HEK293 (cell line): Measurements from ENCODE around the gene CLECL1.

ENCODE experiments used
- CTCF ChIA-PET: fragments of 350-600 bp; formaldehyde crosslinking; extraction: SDS; loops from one replicate; lab custom pipeline; 2021; ENCODE audit warnings: antibody characterized with exemption; lab: Yijun Ruan, JAX
- POLR2A ChIA-PET: fragments of 300-600 bp; formaldehyde crosslinking; extraction: SDS; loops from one replicate; lab custom pipeline; 2020; ENCODE audit warnings: antibody characterized with exemption, inconsistent platforms; lab: Yijun Ruan, JAX
- H3K27ac ChIP-seq: fragments of 200-500 bp; sonication (Bioruptor generic); 2 replicates; pipeline ENCODE4 v1.5.1; 2014; ENCODE audit warnings: low read depth, low read length, control low read depth, inconsistent platforms; ENCODE audit errors: extremely low read depth
- H3K36me3 ChIP-seq, 2 experiments: fragments of 200-500 bp in 1 of 2; sonication (Bioruptor generic) in 1 of 2; 1 replicate in 1 of 2; 2 replicates in 1 of 2; pipeline ENCODE4 v1.5.1; 2014 to 2017; ENCODE audit warnings: inconsistent platforms in 2 of 2, low read length in 2 of 2; ENCODE audit not compliant: control insufficient read depth in 2 of 2, insufficient read depth in 1 of 2
- H3K4me1 ChIP-seq: fragments of 200-500 bp; sonication (Bioruptor generic); 2 replicates; pipeline ENCODE4 v1.5.1; 2014; ENCODE audit warnings: mild to moderate bottlenecking, low read length, inconsistent platforms; ENCODE audit not compliant: control insufficient read depth, insufficient read depth
- H3K4me3 ChIP-seq: 2 replicates; pipeline ENCODE4 v1.5.1; 2011; ENCODE audit warnings: low read depth, mild to moderate bottlenecking, control low read depth, low read length, moderate library complexity
- H3K9me3 ChIP-seq: fragments of 200-500 bp; sonication (Bioruptor generic); 2 replicates; pipeline ENCODE4 v1.5.1; 2014; ENCODE audit warnings: low read depth, low read length, inconsistent platforms; ENCODE audit not compliant: control insufficient read depth, insufficient read depth
- BCL11A ChIP-seq: fragments of 450-650 bp; formaldehyde crosslinking; IDR thresholded peaks from 2 replicates; pipeline ENCODE4 v1.5.1; 2016; ENCODE audit warnings: low read depth, missing biosample characterization, missing genetic modification characterization
- CTCF ChIP-seq: fragments of 450-650 bp; formaldehyde crosslinking; IDR thresholded peaks from 2 replicates; pipeline ENCODE4 v1.5.1; 2016; ENCODE audit warnings: missing biosample characterization, missing genetic modification characterization
- KLF1 ChIP-seq: fragments of 450-650 bp; formaldehyde crosslinking; IDR thresholded peaks from 2 replicates; pipeline ENCODE4 v1.5.1; 2016; ENCODE audit warnings: missing biosample characterization, missing genetic modification characterization
- KLF10 ChIP-seq: fragments of 450-650 bp; IDR thresholded peaks from 2 replicates; pipeline ENCODE4 v1.5.1; 2018; ENCODE audit warnings: missing biosample characterization, mild to moderate bottlenecking, missing genetic modification characterization
- MYNN ChIP-seq: fragments of 450-650 bp; formaldehyde crosslinking; IDR thresholded peaks from 2 replicates; pipeline ENCODE4 v1.5.1; 2016; ENCODE audit warnings: missing biosample characterization, missing genetic modification characterization, borderline replicate concordance
- MZF1 ChIP-seq: fragments of 450-650 bp; formaldehyde crosslinking; IDR thresholded peaks from 2 replicates; pipeline ENCODE4 v1.5.1; 2017; ENCODE audit warnings: missing biosample characterization, missing genetic modification characterization, borderline replicate concordance
- RBAK ChIP-seq: fragments of 450-650 bp; formaldehyde crosslinking; IDR thresholded peaks from 2 replicates; pipeline ENCODE4 v1.5.1; 2016; ENCODE audit warnings: missing biosample characterization, missing genetic modification characterization
- REPIN1 ChIP-seq: fragments of 450-650 bp; formaldehyde crosslinking; IDR thresholded peaks from 2 replicates; pipeline ENCODE4 v1.5.1; 2017; ENCODE audit warnings: missing biosample characterization, missing genetic modification characterization, low read depth
- SP3 ChIP-seq: fragments of 450-650 bp; formaldehyde crosslinking; IDR thresholded peaks from 2 replicates; pipeline ENCODE4 v1.5.1; 2016; ENCODE audit warnings: missing biosample characterization, missing genetic modification characterization
- ZBTB21 ChIP-seq: fragments of 450-650 bp; formaldehyde crosslinking; IDR thresholded peaks from 2 replicates; pipeline ENCODE4 v1.5.1; 2017; ENCODE audit warnings: missing biosample characterization, missing genetic modification characterization
- ZBTB48 ChIP-seq: fragments of 450-650 bp; formaldehyde crosslinking; IDR thresholded peaks from 2 replicates; pipeline ENCODE4 v1.5.1; 2016; ENCODE audit warnings: missing biosample characterization, missing genetic modification characterization
- ZFP37 ChIP-seq: fragments of 450-650 bp; formaldehyde crosslinking; IDR thresholded peaks from 2 replicates; pipeline ENCODE4 v1.5.1; 2016; ENCODE audit warnings: missing biosample characterization, missing genetic modification characterization
- ZNF114 ChIP-seq: fragments of 450-650 bp; formaldehyde crosslinking; IDR thresholded peaks from 2 replicates; pipeline ENCODE4 v1.5.0; 2017; ENCODE audit warnings: missing biosample characterization, missing genetic modification characterization
- ZNF221 ChIP-seq: fragments of 450-650 bp; formaldehyde crosslinking; IDR thresholded peaks from 2 replicates; pipeline ENCODE4 v1.5.1; 2017; ENCODE audit warnings: missing biosample characterization, missing genetic modification characterization, borderline replicate concordance
- ZNF248 ChIP-seq: fragments of 450-650 bp; formaldehyde crosslinking; IDR thresholded peaks from 2 replicates; pipeline ENCODE4 v1.5.1; 2017; ENCODE audit warnings: missing biosample characterization, missing genetic modification characterization
- ZNF26 ChIP-seq: fragments of 450-650 bp; formaldehyde crosslinking; IDR thresholded peaks from 2 replicates; pipeline ENCODE4 v1.5.1; 2016; ENCODE audit warnings: missing biosample characterization, missing genetic modification characterization
- ZNF354C ChIP-seq: fragments of 450-650 bp; formaldehyde crosslinking; IDR thresholded peaks from 2 replicates; pipeline ENCODE4 v1.5.1; 2016; ENCODE audit warnings: missing biosample characterization, missing genetic modification characterization, low read depth, borderline replicate concordance
- ZNF394 ChIP-seq: fragments of 450-650 bp; formaldehyde crosslinking; IDR thresholded peaks from 2 replicates; pipeline ENCODE4 v1.5.1; 2016; ENCODE audit warnings: missing biosample characterization, missing genetic modification characterization, mild to moderate bottlenecking, moderate library complexity, borderline replicate concordance
- ZNF510 ChIP-seq: fragments of 450-650 bp; formaldehyde crosslinking; IDR thresholded peaks from 2 replicates; pipeline ENCODE4 v1.5.1; 2018; ENCODE audit warnings: mild to moderate bottlenecking, missing genetic modification characterization, missing biosample characterization; ENCODE audit not compliant: insufficient replicate concordance
- ZNF513 ChIP-seq: fragments of 450-650 bp; IDR thresholded peaks from 2 replicates; pipeline ENCODE4 v1.5.1; 2018; ENCODE audit warnings: missing biosample characterization, missing genetic modification characterization
- ZNF623 ChIP-seq: fragments of 450-650 bp; formaldehyde crosslinking; IDR thresholded peaks from 2 replicates; pipeline ENCODE4 v1.5.1; 2016; ENCODE audit warnings: missing biosample characterization, missing genetic modification characterization
- ZNF624 ChIP-seq: fragments of 450-650 bp; formaldehyde crosslinking; IDR thresholded peaks from 2 replicates; pipeline ENCODE4 v1.5.1; 2017; ENCODE audit warnings: missing biosample characterization, missing genetic modification characterization
- ZNF747 ChIP-seq: fragments of 450-650 bp; formaldehyde crosslinking; IDR thresholded peaks from 2 replicates; pipeline ENCODE4 v1.5.1; 2016; ENCODE audit warnings: missing biosample characterization, missing genetic modification characterization
- ZNF768 ChIP-seq: fragments of 450-650 bp; formaldehyde crosslinking; IDR thresholded peaks from 2 replicates; pipeline ENCODE4 v1.5.1; 2018; ENCODE audit warnings: missing biosample characterization, mild to moderate bottlenecking, missing genetic modification characterization
- ZSCAN30 ChIP-seq: fragments of 450-650 bp; IDR thresholded peaks from 2 replicates; pipeline ENCODE4 v1.5.1; 2018; ENCODE audit warnings: missing biosample characterization, mild to moderate bottlenecking, missing genetic modification characterization, moderate library complexity
- TF ChIP-seq, protein P1 (sequence below): fragments of 450-650 bp; formaldehyde crosslinking; IDR thresholded peaks from 2 replicates; pipeline ENCODE4 v1.5.1; 2016; ENCODE audit warnings: missing biosample characterization, missing genetic modification characterization

The CLECL1 gene

GRCh38 chr12:9757433-9758025 lies 24.6 kb upstream of the CLECL1 start (continued):
- TF ChIP-seq ZNF354C (tag by site-specific recombination) (no peak), ZNF747 (tag by site-specific recombination) (no peak), ZNF768 (no peak)

GRCh38 chr12:9756706-9757105 lies 23.8 kb upstream of the CLECL1 start:
- TF ChIP-seq MZF1 (no peak), ZNF510 (tag by site-specific recombination) (no peak), ZNF114 (tag by site-specific recombination) (no peak), BCL11A (tag by site-specific recombination) (no peak), KLF1 (tag by site-specific recombination) (no peak), ZSCAN30 (no peak), MYNN (tag by site-specific recombination) (no peak), KLF10 (tag by site-specific recombination) (no peak), ZNF221 (no peak)
- TF ChIP-seq, protein P1, sequence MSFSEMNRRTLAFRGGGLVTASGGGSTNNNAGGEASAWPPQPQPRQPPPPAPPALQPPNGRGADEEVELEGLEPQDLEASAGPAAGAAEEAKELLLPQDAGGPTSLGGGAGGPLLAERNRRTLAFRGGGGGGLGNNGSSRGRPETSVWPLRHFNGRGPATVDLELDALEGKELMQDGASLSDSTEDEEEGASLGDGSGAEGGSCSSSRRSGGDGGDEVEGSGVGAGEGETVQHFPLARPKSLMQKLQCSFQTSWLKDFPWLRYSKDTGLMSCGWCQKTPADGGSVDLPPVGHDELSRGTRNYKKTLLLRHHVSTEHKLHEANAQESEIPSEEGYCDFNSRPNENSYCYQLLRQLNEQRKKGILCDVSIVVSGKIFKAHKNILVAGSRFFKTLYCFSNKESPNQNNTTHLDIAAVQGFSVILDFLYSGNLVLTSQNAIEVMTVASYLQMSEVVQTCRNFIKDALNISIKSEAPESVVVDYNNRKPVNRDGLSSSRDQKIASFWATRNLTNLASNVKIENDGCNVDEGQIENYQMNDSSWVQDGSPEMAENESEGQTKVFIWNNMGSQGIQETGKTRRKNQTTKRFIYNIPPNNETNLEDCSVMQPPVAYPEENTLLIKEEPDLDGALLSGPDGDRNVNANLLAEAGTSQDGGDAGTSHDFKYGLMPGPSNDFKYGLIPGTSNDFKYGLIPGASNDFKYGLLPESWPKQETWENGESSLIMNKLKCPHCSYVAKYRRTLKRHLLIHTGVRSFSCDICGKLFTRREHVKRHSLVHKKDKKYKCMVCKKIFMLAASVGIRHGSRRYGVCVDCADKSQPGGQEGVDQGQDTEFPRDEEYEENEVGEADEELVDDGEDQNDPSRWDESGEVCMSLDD (tag by site-specific recombination): no peak
- TF ChIP-seq, all 188 proteins: peak for 0
- Histone ChIP-seq H3K27ac (no peak overlapping the region), H3K9me3 (no peaks in the 10 kb centered on the region), H3K4me3 (no peak overlapping the region), H3K36me3 (no peaks in the 10 kb centered on the region), H3K4me1 (no peaks in the 10 kb centered on the region)
- ChIA-PET CTCF (no interaction called here), POLR2A (no interaction called here)

- Histone ChIP-seq H3K4me3 (no peak overlapping the region), H3K27ac (no peak overlapping the region), H3K36me3 (no peaks in the 10 kb centered on the region), H3K4me1 (no peaks in the 10 kb centered on the region), H3K9me3 (no peaks in the 10 kb centered on the region)
- ChIA-PET POLR2A (no interaction called here), CTCF (interaction anchor here (1.0 to 1.2 kb wide), 2 partner anchors 13 to 57 kb away, joined by 4 to 6 read pairs; no protein-coding TSS in a partner anchor)
- TF ChIP-seq MYNN (tag by site-specific recombination) (no peak), CTCF (tag by site-specific recombination) (no peak), ZNF394 (tag by site-specific recombination) (no peak), ZNF624 (tag by site-specific recombination) (no peak), ZFP37 (no peak), ZNF26 (tag by site-specific recombination) (no peak), ZNF513 (tag by site-specific recombination) (no peak), REPIN1 (tag by site-specific recombination) (no peak), ZBTB21 (no peak), ZNF248 (no peak), RBAK (tag by site-specific recombination) (no peak), ZNF623 (tag by site-specific recombination) (no peak), ZBTB48 (no peak), SP3 (no peak)
Observed at GRCh38 chr12:9756170-9756569, 23.3 kb upstream of the CLECL1 start.
